HEK293T (cell line): ENCODE results near the gene LIN7A.

ENCODE experiments used
- CTCF ChIA-PET: fragments of 350-600 bp; formaldehyde crosslinking; extraction: SDS; loops from one replicate; lab custom pipeline; 2021; ENCODE audit warnings: antibody characterized with exemption, inconsistent platforms; lab: Yijun Ruan, JAX
- POLR2A ChIA-PET: fragments of 350-600 bp; formaldehyde crosslinking; extraction: SDS; loops from one replicate; lab custom pipeline; 2020; ENCODE audit warnings: antibody characterized with exemption, inconsistent platforms; lab: Yijun Ruan, JAX
- DNase-seq: peaks from one replicate; pipeline ENCODE4 v3.0.0; 2012; ENCODE audit warnings: mixed read lengths; ENCODE audit errors: extremely low spot score
- ARNT ChIP-seq: fragments of 450-650 bp; IDR thresholded peaks from 2 replicates; pipeline ENCODE4 v1.6.1; 2017; ENCODE audit warnings: mild to moderate bottlenecking
- BHLHE40 ChIP-seq: fragments of 450-650 bp; IDR thresholded peaks from 2 replicates; pipeline ENCODE4 v1.6.1; 2016; ENCODE audit warnings: mild to moderate bottlenecking, moderate library complexity, borderline replicate concordance
- CTBP1 ChIP-seq: fragments of 450-650 bp; IDR thresholded peaks from 2 replicates; pipeline ENCODE4 v1.6.1; 2016; ENCODE audit warnings: borderline replicate concordance
- ELF4 ChIP-seq: fragments of 450-650 bp; IDR thresholded peaks from 2 replicates; pipeline ENCODE4 v1.6.1; 2017; ENCODE audit warnings: antibody characterized with exemption
- FOXA1 ChIP-seq: fragments of 450-650 bp; IDR thresholded peaks from 2 replicates; pipeline ENCODE4 v1.6.1; 2016; ENCODE audit warnings: mild to moderate bottlenecking
- FOXK2 ChIP-seq: fragments of 450-650 bp; IDR thresholded peaks from 2 replicates; pipeline ENCODE4 v1.6.1; 2016; ENCODE audit warnings: mild to moderate bottlenecking
- FOXM1 ChIP-seq: fragments of 450-650 bp; IDR thresholded peaks from 2 replicates; pipeline ENCODE4 v1.6.1; 2017; ENCODE audit warnings: mild to moderate bottlenecking, borderline replicate concordance
- HDGF ChIP-seq: fragments of 450-650 bp; IDR thresholded peaks from 2 replicates; pipeline ENCODE4 v1.6.1; 2017; ENCODE audit warnings: antibody characterized with exemption, borderline replicate concordance
- L3MBTL2 ChIP-seq: fragments of 450-650 bp; conservative IDR thresholded peaks from 2 replicates; pipeline ENCODE4 v1.6.1; 2016; ENCODE audit warnings: mild to moderate bottlenecking
- LEF1 ChIP-seq: fragments of 450-650 bp; IDR thresholded peaks from 2 replicates; pipeline ENCODE4 v1.6.1; 2017; ENCODE audit warnings: mild to moderate bottlenecking, borderline replicate concordance
- NFRKB ChIP-seq: fragments of 450-650 bp; IDR thresholded peaks from 2 replicates; pipeline ENCODE4 v1.6.1; 2016; ENCODE audit warnings: mild to moderate bottlenecking, moderate library complexity
- SP1 ChIP-seq: fragments of 450-650 bp; IDR thresholded peaks from 2 replicates; pipeline ENCODE4 v1.6.1; 2017
- SUZ12 ChIP-seq: fragments of 450-650 bp; IDR thresholded peaks from 2 replicates; pipeline ENCODE4 v1.6.1; 2016; ENCODE audit warnings: mild to moderate bottlenecking
- TARDBP ChIP-seq: fragments of 450-650 bp; IDR thresholded peaks from 2 replicates; pipeline ENCODE4 v1.6.1; 2016
- ZNF384 ChIP-seq: fragments of 450-650 bp; IDR thresholded peaks from 2 replicates; pipeline ENCODE4 v1.6.1; 2016
- TF ChIP-seq, protein P1 (sequence below): fragments of 450-650 bp; IDR thresholded peaks from 2 replicates; pipeline ENCODE4 v1.6.1; 2016

LIN7A gene

DNA sequence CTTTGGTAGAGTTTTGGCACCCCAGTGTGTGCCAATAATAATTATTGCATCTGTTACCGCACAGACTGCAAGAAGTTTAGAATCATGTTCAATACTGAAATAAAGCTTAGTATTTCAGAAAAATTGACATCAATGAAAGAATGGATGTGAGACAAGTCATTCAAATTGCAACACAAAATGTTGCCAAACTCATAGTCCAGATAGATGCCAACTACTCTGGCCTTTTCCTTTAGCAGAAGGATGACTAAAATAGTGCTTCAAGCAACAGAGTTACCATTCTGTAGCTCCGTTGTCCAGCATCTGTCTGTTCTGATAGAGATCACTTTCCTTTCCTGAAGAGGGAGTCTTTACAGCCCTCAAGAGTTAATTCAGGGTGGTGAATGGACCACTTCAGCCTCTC is 77.5 kb downstream of the LIN7A start:
- ChIA-PET CTCF (no interaction called here), POLR2A (no interaction called here)
- DNase-seq: no peak
- TF ChIP-seq CTBP1 (no peak), FOXM1 (no peak), FOXA1 (no peak), NFRKB (no peak), HDGF (no peak), ELF4 (no peak), SUZ12 (no peak), ARNT (no peak), LEF1 (no peak)
- TF ChIP-seq, protein P1, sequence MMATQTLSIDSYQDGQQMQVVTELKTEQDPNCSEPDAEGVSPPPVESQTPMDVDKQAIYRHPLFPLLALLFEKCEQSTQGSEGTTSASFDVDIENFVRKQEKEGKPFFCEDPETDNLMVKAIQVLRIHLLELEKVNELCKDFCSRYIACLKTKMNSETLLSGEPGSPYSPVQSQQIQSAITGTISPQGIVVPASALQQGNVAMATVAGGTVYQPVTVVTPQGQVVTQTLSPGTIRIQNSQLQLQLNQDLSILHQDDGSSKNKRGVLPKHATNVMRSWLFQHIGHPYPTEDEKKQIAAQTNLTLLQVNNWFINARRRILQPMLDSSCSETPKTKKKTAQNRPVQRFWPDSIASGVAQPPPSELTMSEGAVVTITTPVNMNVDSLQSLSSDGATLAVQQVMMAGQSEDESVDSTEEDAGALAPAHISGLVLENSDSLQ: no peak

DNA sequence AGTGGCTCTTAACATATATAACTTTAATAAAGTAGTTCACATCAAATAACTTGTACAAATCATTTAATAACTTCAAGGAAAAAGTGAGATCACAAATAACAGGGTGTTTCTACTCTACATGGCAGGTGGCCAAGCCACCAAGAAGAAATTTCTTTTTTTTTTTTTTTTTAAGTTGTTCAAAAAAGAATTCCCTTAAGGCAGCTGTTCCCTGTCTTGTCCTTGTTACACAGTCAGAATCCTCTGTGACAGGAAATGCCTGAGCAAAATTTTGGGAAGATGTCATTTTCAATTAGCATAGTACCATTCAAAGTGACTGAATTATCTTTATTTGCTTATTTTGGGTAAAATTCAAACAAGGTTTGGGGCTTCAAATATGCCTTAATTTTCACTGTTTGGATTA is 79.4 kb downstream of the LIN7A start:
- no peak for TF ChIP-seq NFRKB
- TF ChIP-seq BHLHE40: no peak
- no peak for TF ChIP-seq SUZ12
- no peak for TF ChIP-seq FOXM1
- no peak for TF ChIP-seq ELF4
- no peak for TF ChIP-seq HDGF
- TF ChIP-seq, protein P1: no peak
- no peak for TF ChIP-seq FOXK2
- no peak for TF ChIP-seq ARNT
- no peak for TF ChIP-seq FOXA1
- no peak for TF ChIP-seq ZNF384
- TF ChIP-seq SP1: no peak
- no peak for TF ChIP-seq TARDBP
- TF ChIP-seq CTBP1: no peak
- TF ChIP-seq L3MBTL2: no peak
- no peak for DNase-seq
- ChIA-PET CTCF (interaction anchor here (0.8 kb wide), 1 partner anchor 21 kb away, joined by 3 read pairs; no protein-coding TSS in a partner anchor), POLR2A (no interaction called here)

DNA sequence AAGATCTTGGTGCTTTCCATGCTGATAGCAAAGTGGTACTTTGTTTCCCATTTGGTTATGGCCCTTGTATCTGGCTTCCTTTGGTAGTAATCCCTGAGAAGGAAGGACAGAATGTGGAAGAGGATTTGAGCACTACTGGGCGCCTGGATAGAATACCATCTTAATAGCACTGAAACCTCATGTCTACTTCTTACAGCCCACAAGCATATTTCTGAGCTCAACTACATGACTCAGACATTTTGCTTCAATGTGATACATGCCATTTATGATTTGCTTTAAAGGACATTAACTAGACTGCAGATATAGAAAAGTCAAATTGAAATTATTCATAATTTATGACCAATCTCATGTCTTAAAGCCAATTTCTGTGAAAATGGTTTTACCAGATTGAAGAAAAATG is 80.4 kb downstream of the LIN7A start:
- DNase-seq: no peak
- no peak for TF ChIP-seq TARDBP
- TF ChIP-seq CTBP1: no peak
- no peak for TF ChIP-seq BHLHE40
- TF ChIP-seq SP1: no peak
- TF ChIP-seq ELF4: no peak
- TF ChIP-seq, protein P1: no peak
- no peak for TF ChIP-seq L3MBTL2
- TF ChIP-seq NFRKB: no peak
- TF ChIP-seq ARNT: no peak
- no peak for TF ChIP-seq FOXK2
- TF ChIP-seq ZNF384: no peak
- no peak for TF ChIP-seq LEF1
- no peak for TF ChIP-seq FOXM1
- no peak for TF ChIP-seq SUZ12
- TF ChIP-seq FOXA1: no peak
- TF ChIP-seq HDGF: no peak
- CTCF ChIA-PET: interaction anchor here (0.8 kb wide), 1 partner anchor 20 kb away, joined by 3 read pairs; no protein-coding TSS in a partner anchor
- POLR2A ChIA-PET: no interaction called here

DNA sequence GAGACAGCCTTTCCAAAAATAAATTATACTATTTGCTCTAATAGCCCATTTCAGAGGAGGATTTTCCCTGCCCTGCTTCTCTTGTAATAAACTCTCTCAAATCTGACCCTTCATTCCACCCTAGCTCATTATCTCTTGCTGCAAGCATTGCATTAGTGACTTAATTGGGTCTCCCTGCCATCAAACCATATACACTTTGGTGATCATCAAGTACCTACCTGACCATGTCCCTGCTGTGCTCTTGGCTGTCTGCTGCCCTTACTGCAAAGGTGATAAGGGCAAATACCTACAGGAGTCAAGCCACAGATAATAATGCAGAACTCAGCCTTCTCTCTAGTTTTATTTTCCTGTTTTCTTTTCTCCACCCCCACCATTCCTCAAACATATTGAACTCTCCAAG is 88.4 kb downstream of the LIN7A start:
- ChIA-PET POLR2A (no interaction called here), CTCF (interaction anchor here (2.0 kb wide), 1 partner anchor 12 kb away, joined by 4 read pairs; no protein-coding TSS in a partner anchor)
- no peak for TF ChIP-seq SUZ12
- TF ChIP-seq SP1: no peak
- TF ChIP-seq LEF1: no peak
- TF ChIP-seq TARDBP: no peak
- TF ChIP-seq NFRKB: no peak
- no peak for TF ChIP-seq FOXK2
- TF ChIP-seq FOXA1: no peak
- no peak for TF ChIP-seq BHLHE40
- no peak for TF ChIP-seq ELF4
- TF ChIP-seq HDGF: no peak
- TF ChIP-seq ZNF384: no peak
- TF ChIP-seq, protein P1: no peak
- no peak for TF ChIP-seq ARNT
- no peak for TF ChIP-seq FOXM1
- TF ChIP-seq CTBP1: no peak
- TF ChIP-seq L3MBTL2: no peak
- DNase-seq: no peak

DNA sequence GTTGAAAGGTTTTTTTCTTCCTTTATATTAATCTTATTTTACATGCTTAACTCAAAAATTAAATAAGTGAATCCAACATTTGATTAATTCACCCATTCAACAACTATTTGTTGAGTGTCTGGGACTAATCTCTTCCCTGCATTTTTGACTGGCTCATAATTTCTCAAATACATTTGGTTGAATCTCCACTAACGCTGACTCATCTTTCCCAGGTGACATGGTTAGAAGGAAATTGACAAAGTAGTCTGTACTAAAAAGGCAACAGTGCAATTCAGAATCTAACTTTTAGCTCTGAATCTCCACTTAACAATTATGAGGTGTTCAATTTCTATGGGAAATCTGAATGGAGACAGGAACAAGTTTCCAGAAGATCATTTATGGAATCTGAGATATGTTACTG is 88.9 kb downstream of the LIN7A start:
- CTCF ChIA-PET: interaction anchor here (2.0 kb wide), 1 partner anchor 12 kb away, joined by 4 read pairs; no protein-coding TSS in a partner anchor
- POLR2A ChIA-PET: no interaction called here
- no peak for DNase-seq
- TF ChIP-seq, protein P1: no peak
- no peak for TF ChIP-seq LEF1
- no peak for TF ChIP-seq NFRKB
- no peak for TF ChIP-seq SP1
- no peak for TF ChIP-seq BHLHE40
- no peak for TF ChIP-seq ZNF384
- no peak for TF ChIP-seq FOXM1
- no peak for TF ChIP-seq ELF4
- no peak for TF ChIP-seq CTBP1
- TF ChIP-seq HDGF: no peak
- TF ChIP-seq L3MBTL2: no peak
- no peak for TF ChIP-seq ARNT
- no peak for TF ChIP-seq SUZ12
- no peak for TF ChIP-seq FOXA1
- TF ChIP-seq FOXK2: no peak
- no peak for TF ChIP-seq TARDBP
